AG04449 (cell line): Measurements from ENCODE around the gene SORBS1.

Experiments
- CTCF ChIA-PET: fragments of 350-600 bp; formaldehyde crosslinking; extraction: SDS; loops from one replicate; lab custom pipeline; 2021; ENCODE audit warnings: antibody characterized with exemption; lab: Yijun Ruan, JAX
- POLR2A ChIA-PET: fragments of 400-600, 350-600 bp; formaldehyde crosslinking; extraction: SDS; loops from one replicate; lab custom pipeline; 2020; ENCODE audit warnings: antibody characterized with exemption, inconsistent platforms; lab: Yijun Ruan, JAX
- DNase-seq: peaks from one replicate; pipeline ENCODE4 v3.0.0-alpha.2; 2010; ENCODE audit warnings: low read depth, low spot score
- H3K4me3 ChIP-seq: 2 replicates; pipeline ENCODE4 v1.5.1; 2011; ENCODE audit warnings: low read depth, mild to moderate bottlenecking, control low read depth, low read length
- TF ChIP-seq, protein P1 (sequence below): IDR thresholded peaks from one replicate; pipeline ENCODE4 v1.5.1; 2011; ENCODE audit warnings: mild to moderate bottlenecking, moderate library complexity, low read length, control low read depth, inconsistent platforms; ENCODE audit not compliant: insufficient read depth; ENCODE audit errors: missing control alignments

Gene SORBS1

DNA sequence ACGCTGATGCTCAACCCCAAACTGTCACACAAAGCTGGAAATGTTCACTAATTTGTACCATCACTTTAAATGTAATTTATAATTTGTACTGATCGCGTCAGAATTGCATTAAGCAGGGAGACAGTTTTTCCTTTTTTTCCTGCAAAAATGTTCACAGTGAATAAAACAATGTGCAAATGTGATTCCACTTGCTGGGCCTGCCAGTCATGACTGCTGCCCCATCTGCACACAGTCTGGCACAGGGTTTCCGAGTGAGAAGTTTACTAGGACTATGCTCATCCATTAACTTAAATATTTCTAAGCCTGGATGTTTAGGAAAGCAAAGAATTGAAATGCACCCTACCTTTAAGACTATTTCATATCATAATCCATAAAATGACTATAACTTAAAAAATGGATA is 99.6 kb downstream of the SORBS1 start:
- CTCF ChIA-PET: interaction anchor here (1.2 kb wide), 1 partner anchor 16 kb away, joined by 4 read pairs; no protein-coding TSS in a partner anchor
- POLR2A ChIA-PET: no interaction called here
- no peak for DNase-seq
- no peak overlapping the region for H3K4me3 ChIP-seq
- TF ChIP-seq, protein P1, sequence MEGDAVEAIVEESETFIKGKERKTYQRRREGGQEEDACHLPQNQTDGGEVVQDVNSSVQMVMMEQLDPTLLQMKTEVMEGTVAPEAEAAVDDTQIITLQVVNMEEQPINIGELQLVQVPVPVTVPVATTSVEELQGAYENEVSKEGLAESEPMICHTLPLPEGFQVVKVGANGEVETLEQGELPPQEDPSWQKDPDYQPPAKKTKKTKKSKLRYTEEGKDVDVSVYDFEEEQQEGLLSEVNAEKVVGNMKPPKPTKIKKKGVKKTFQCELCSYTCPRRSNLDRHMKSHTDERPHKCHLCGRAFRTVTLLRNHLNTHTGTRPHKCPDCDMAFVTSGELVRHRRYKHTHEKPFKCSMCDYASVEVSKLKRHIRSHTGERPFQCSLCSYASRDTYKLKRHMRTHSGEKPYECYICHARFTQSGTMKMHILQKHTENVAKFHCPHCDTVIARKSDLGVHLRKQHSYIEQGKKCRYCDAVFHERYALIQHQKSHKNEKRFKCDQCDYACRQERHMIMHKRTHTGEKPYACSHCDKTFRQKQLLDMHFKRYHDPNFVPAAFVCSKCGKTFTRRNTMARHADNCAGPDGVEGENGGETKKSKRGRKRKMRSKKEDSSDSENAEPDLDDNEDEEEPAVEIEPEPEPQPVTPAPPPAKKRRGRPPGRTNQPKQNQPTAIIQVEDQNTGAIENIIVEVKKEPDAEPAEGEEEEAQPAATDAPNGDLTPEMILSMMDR: no peak

DNA sequence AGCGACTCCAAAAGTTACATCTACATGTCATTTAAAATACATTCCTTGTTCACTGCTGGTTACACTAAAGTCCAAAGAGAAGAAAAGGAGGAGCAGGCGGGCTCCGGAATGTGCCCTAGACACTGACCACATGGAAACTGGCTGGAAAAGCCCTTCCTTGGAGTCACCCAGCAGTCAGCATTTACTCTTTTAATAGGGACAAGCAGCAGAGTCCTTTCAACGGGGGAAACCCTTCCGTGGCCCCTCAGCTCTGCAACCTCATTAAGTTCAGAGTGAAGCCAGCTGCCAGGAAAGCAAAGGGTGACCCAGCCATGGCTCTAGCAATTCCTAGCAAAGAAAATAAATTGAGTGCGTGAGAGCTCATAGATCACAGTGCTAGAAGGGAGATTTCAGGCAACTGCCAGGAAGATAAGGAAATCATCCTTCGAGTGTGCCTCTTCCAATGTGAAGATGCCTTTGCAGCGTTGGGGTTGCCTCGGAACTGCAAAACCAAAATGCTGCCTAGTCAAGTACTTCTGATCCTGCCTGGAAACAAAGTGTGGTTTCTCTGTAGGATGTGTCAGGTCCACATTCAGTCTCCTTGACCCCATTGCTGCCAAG is 101.6 kb downstream of the SORBS1 start:
- ChIA-PET CTCF (interaction anchor here (0.8 to 1.1 kb wide), 4 partner anchors 12 to 173 kb away, joined by 3 to 6 read pairs (median 3); no protein-coding TSS in a partner anchor), POLR2A (no interaction called here)
- no peak for DNase-seq
- no peak overlapping the region for H3K4me3 ChIP-seq
- TF ChIP-seq, protein P1: no peak

DNA sequence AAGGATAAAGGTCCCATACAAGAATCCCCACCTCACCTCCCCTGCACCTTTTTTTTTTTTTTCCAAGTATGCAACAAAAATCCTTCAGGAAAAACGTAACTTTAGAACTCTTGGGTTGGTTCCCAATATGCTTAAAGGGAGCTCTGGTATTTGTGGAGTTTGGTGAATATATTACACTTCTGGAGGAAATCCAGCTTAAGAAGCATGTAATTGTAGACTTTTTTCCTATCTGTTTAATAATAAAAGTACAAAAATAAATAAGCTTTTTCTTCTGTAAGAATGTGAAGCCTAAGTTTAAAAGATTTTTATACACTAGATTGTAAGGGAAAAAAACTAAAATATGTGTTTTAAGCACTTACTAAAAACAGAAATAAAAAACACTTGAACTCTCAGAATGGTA is 102.3 kb downstream of the SORBS1 start:
- H3K4me3 ChIP-seq: no peak overlapping the region
- no peak for DNase-seq
- ChIA-PET POLR2A (no interaction called here), CTCF (interaction anchor here (0.8 to 1.1 kb wide), 5 partner anchors 11 to 173 kb away, joined by 3 to 6 read pairs (median 3); no protein-coding TSS in a partner anchor)
- TF ChIP-seq, protein P1: no peak

DNA sequence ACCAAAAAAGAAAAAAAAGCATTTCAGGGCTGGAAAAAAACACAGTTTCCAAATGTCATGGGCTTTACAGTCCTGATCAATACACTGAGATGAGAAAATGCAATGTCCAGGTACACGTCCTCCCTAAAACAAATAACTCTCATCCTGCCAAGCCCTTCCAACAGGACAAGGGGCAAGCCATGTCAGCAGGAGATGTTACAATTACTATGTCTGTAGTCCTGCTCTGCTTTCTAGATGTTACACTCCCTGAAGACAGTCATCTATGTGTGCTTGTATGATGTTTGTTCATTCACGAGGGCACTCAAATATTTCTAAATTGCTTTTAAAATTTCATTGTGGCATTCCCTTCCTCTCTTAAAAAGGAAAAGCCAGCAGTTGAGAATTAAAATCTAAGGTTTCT is 103.2 kb downstream of the SORBS1 start:
- CTCF ChIA-PET: interaction anchor here (1.0 kb wide), 1 partner anchor 36 kb away, joined by 3 read pairs; no protein-coding TSS in a partner anchor
- POLR2A ChIA-PET: no interaction called here
- TF ChIP-seq, protein P1: no peak
- no peak overlapping the region for H3K4me3 ChIP-seq
- no peak for DNase-seq

DNA sequence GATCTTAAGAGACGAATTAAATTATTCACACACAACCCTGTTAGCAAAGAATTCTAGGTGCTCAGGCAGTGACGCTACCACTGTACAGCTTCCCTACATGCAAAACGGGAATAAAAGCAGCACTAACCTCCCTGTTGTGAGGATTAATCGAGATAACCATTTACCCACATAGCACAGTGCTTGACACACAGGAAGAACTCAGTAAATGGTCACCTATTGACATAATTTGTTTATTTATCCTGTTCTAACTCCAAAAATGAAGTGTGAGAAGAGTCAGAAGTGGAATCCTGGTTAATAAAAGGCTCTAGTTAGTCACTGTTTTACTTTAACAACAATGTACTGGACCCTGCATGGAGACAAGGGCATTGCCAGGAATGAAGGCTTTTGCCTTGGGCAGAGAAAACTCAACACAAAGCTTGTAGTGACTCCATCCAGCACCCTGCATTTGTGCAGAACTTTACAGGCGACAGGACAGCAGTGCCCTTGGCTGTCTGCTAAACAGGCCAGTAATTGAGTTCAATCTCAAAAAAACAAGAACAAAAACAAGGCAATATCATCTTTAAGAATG is 103.8 kb downstream of the SORBS1 start:
- no peak overlapping the region for H3K4me3 ChIP-seq
- CTCF ChIA-PET: interaction anchor here (4.5 kb wide), 1 partner anchor 26 kb away, joined by 12 read pairs; no protein-coding TSS in a partner anchor
- TF ChIP-seq, protein P1: no peak
- DNase-seq: no peak
- POLR2A ChIA-PET: no interaction called here

DNA sequence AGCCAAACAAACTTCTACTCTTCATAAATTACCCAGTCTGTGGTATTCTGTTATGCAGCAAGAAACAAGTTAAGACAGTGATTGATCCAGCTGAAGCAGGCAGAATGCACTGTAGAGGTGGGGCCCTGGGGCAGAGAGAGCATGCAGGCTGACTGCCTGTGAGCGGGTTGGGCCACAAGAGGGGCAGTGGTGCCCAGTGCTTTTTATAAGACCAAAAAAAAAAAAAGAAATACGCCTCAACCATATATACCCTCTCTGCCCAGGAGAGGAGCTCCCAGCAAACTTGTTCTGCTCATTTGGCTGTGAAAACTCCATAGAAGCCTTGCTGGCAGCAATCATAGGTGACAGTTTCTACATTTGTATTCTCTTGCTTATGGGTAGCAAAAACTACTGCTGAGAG is 104.7 kb downstream of the SORBS1 start:
- TF ChIP-seq, protein P1: no peak
- DNase-seq: no peak
- CTCF ChIA-PET: interaction anchor here (0.5 to 4.5 kb wide), 3 partner anchors 10 to 135 kb away, joined by 4 to 12 read pairs (median 10); no protein-coding TSS in a partner anchor
- H3K4me3 ChIP-seq: no peak overlapping the region
- POLR2A ChIA-PET: no interaction called here
